Measurements from ENCODE around the gene THOC6. TPM values are rescaled to one million over a fixed set of nuclear protein-coding genes. Genes with fewer than 3 reads are reported as not detected.

Gene THOC6
- polyA plus RNA-seq, 3 donors, result 42.4 to 59.2 (median 57.7) TPM

DNA sequence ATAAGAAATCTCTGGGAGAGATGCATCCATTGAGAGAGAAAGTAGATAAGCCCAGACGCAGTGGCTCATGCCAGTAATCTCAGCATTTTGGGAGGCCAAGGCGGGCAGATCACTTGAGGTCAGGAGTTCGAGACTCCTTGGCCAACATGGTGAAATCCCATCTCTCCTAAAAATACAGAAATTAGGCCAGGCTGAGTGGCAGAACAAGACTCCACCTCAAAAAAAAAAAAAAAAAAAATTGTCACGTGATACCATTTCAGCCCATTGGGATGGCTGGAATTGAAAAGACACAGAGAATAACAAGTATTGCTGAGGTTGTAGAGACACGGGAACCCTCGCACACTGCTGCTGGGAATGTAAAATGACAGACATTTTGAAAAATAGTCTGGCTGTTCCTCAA, 38.7 kb downstream of the THOC6 start:
- Mint-ChIP-seq H3K27ac (no peak overlapping the region), H3K4me1 (peaks cover 23% of the 10 kb centered on the region), H3K9me3 (no peaks in the 10 kb centered on the region), H3K27me3 (ENCODE audit: low read depth in 3 of 3) (peaks cover 0 to 9% (median under 1%) of the 10 kb centered on the region in 3 donors), H3K4me3 (no peak overlapping the region), H3K36me3 (peaks cover under 1% of the 10 kb centered on the region in 2 donors)
- H3K27me3 ChIP-seq (ENCODE audit: control insufficient read depth in 2 of 2, insufficient read depth in 2 of 2, low read length in 2 of 2), result no peaks in the 10 kb centered on the region
- DNase-seq, result no peak
- no peaks in the 10 kb centered on the region for H3K9me3 ChIP-seq (replicated peaks in 1 of 2; ENCODE audit: control insufficient read depth in 1 of 2, insufficient read depth in 1 of 2, low read length in 2 of 2)
- peaks cover 34 to 39% of the 10 kb centered on the region in 2 donors for H3K4me1 ChIP-seq (ENCODE audit: control insufficient read depth in 1 of 2, insufficient read depth in 2 of 2, low read length in 2 of 2)
- no peak overlapping the region for H3K4me3 ChIP-seq (replicated peaks in 1 of 3; ENCODE audit: low read depth in 2 of 3, low read length in 3 of 3)
- H3K4me2 ChIP-seq (replicated peaks; ENCODE audit: extremely low read depth, low read length, poor library complexity, severe bottlenecking), result peak overlapping the region; percentile 17
- 67% methylated on average over 1 of the region's 6 CpGs for WGBS (ENCODE audit: insufficient coverage)
- no peaks in the 10 kb centered on the region for H4K20me1 ChIP-seq (ENCODE audit: insufficient read depth, low read length)
- no peaks in the 10 kb centered on the region for H3K36me3 ChIP-seq (replicated peaks in 1 of 2; ENCODE audit: control insufficient read depth in 1 of 2, insufficient read depth in 2 of 2, low read length in 2 of 2)
- H2AFZ ChIP-seq (ENCODE audit: insufficient read depth, low read depth, low read length, poor library complexity, severe bottlenecking), result no peak overlapping the region
- no peak overlapping the region for H3K9ac ChIP-seq (ENCODE audit: insufficient read depth, low read length, poor library complexity, severe bottlenecking)
- H3K79me2 ChIP-seq (ENCODE audit: insufficient read depth, low read length), result no peaks in the 10 kb centered on the region
- TF ChIP-seq, protein P1, sequence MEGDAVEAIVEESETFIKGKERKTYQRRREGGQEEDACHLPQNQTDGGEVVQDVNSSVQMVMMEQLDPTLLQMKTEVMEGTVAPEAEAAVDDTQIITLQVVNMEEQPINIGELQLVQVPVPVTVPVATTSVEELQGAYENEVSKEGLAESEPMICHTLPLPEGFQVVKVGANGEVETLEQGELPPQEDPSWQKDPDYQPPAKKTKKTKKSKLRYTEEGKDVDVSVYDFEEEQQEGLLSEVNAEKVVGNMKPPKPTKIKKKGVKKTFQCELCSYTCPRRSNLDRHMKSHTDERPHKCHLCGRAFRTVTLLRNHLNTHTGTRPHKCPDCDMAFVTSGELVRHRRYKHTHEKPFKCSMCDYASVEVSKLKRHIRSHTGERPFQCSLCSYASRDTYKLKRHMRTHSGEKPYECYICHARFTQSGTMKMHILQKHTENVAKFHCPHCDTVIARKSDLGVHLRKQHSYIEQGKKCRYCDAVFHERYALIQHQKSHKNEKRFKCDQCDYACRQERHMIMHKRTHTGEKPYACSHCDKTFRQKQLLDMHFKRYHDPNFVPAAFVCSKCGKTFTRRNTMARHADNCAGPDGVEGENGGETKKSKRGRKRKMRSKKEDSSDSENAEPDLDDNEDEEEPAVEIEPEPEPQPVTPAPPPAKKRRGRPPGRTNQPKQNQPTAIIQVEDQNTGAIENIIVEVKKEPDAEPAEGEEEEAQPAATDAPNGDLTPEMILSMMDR (IDR thresholded peaks at IDR 0.05), result no peak
- H3K27ac ChIP-seq (ENCODE audit: low read depth in 1 of 2, low read length in 2 of 2), result no peak overlapping the region
- intact Hi-C loops (cut with micrococcal nuclease), result loop anchor here in 1 of 2 donors (5.0 kb wide), 1 partner anchor 105 kb away; no protein-coding TSS in a partner anchor

DNA sequence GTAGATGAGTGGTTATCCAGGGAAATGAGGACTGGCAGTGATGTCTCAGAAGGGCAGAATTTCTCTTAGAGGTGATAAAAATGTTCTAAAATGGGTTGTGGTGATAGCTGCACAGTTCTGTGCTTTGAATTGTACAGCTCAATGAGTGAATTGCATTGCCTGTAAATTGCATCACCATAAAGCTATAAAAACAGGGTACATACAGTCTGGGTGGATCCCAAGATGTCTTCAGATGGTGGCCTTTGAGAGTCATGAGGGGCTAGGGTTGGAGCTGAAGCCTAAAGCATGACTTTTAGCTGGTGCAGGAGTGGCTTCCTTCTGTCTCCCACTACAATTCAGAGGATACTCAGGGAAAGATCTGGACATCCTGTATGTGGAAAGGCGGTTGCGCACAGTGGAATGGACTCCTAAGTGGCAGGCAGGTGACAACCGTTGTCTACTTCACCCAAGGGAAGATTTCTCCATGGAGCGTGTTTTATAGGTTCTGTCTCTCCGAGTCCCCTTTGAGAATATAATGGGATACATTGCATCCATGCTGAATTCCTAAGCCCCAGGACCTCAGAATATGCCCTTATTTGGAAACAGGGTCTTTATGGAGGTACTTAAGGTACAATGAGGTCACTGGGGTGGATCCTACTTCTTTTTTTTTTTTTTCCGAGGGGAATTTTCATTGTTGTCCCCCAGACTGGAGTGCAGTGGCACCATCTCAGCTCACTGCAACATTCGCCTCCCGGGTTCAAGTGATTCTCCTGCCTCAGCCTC, 40.0 kb downstream of the THOC6 start:
- no peaks in the 10 kb centered on the region for H4K20me1 ChIP-seq (ENCODE audit: insufficient read depth, low read length)
- peaks cover 22 to 27% of the 10 kb centered on the region in 2 donors for H3K4me1 ChIP-seq (ENCODE audit: control insufficient read depth in 1 of 2, insufficient read depth in 2 of 2, low read length in 2 of 2)
- no peak for DNase-seq
- H3K27me3 ChIP-seq (ENCODE audit: control insufficient read depth in 2 of 2, insufficient read depth in 2 of 2, low read length in 2 of 2), result no peaks in the 10 kb centered on the region
- H3K4me1 Mint-ChIP-seq, result peaks cover 22% of the 10 kb centered on the region
- intact Hi-C loops (cut with micrococcal nuclease), result loop anchor here in 1 of 2 donors (5.0 kb wide), 1 partner anchor 103 kb away; no protein-coding TSS in a partner anchor
- WGBS (ENCODE audit: insufficient coverage), result 100% methylated on average over 1 of the region's 8 CpGs
- H3K27ac ChIP-seq (ENCODE audit: low read depth in 1 of 2, low read length in 2 of 2), result no peak overlapping the region
- no peak overlapping the region for H3K4me2 ChIP-seq (replicated peaks; ENCODE audit: extremely low read depth, low read length, poor library complexity, severe bottlenecking)
- no peak overlapping the region for H3K4me3 ChIP-seq (replicated peaks in 1 of 3; ENCODE audit: low read depth in 2 of 3, low read length in 3 of 3)
- peaks cover 0 to 9% (median 0%) of the 10 kb centered on the region in 3 donors for H3K27me3 Mint-ChIP-seq (ENCODE audit: low read depth in 3 of 3)
- H2AFZ ChIP-seq (ENCODE audit: insufficient read depth, low read depth, low read length, poor library complexity, severe bottlenecking), result no peak overlapping the region
- no peak overlapping the region for H3K4me3 Mint-ChIP-seq
- H3K79me2 ChIP-seq (ENCODE audit: insufficient read depth, low read length), result no peaks in the 10 kb centered on the region
- no peaks in the 10 kb centered on the region for H3K9me3 Mint-ChIP-seq
- no peaks in the 10 kb centered on the region for H3K36me3 ChIP-seq (replicated peaks in 1 of 2; ENCODE audit: control insufficient read depth in 1 of 2, insufficient read depth in 2 of 2, low read length in 2 of 2)
- no peak overlapping the region for H3K27ac Mint-ChIP-seq
- H3K9me3 ChIP-seq (replicated peaks in 1 of 2; ENCODE audit: control insufficient read depth in 1 of 2, insufficient read depth in 1 of 2, low read length in 2 of 2), result no peaks in the 10 kb centered on the region
- H3K9ac ChIP-seq (ENCODE audit: insufficient read depth, low read length, poor library complexity, severe bottlenecking), result no peak overlapping the region
- TF ChIP-seq, protein P1 (IDR thresholded peaks at IDR 0.05), result no peak
- no peaks in the 10 kb centered on the region for H3K36me3 Mint-ChIP-seq
